Astrocyte (in vitro differentiated cells and primary cell): ENCODE measurements around the gene C14orf93.

Source experiments
- EZH2 ChIP-seq: IDR thresholded peaks from 2 replicates; pipeline ENCODE4 v1.6.1; 2012; ENCODE audit warnings: mild to moderate bottlenecking, low read length, inconsistent platforms; ENCODE audit not compliant: insufficient read depth
- TF ChIP-seq, protein P1 (sequence below): IDR thresholded peaks from 2 replicates; pipeline ENCODE4 v1.5.1; 2011; ENCODE audit warnings: low read depth, mild to moderate bottlenecking, inconsistent platforms, low read length, moderate library complexity; ENCODE audit not compliant: insufficient read depth

DNA sequence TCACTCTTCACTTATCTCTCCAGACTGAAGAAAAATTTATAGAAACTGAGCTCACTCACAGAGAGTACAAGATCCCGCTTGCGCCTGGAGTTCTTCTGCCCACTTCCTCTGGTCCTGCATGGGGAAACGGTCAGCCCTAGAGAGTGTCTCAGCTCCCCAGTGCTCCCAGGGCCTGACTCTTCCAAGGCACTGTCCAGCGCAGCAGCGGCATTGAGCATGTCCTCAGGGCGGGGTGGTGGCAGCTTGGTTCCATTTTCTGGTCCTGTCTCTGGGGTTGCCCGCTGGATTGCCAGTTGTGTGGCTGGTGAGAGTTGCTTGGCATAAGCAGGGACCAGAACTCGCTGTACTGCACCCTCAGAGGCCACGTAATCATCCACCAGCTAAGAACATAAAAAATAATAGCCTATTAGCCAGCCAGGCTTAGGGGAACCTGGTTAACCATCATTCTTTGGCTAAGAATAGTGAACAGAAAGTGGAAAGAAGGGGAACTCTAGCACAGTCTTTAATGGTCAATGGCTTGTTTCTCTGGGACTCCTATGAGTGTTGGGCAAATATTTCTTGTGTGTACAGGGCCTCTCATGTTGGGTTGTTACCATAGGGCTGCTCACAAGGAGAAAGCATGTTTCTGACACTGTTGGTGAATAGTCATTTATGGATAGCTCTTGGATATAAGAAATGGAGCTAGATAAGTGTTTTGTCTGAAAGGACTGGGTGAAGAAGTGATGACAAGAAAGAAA, 13.9 kb downstream of the C14orf93 start:
- TF ChIP-seq, protein P1, sequence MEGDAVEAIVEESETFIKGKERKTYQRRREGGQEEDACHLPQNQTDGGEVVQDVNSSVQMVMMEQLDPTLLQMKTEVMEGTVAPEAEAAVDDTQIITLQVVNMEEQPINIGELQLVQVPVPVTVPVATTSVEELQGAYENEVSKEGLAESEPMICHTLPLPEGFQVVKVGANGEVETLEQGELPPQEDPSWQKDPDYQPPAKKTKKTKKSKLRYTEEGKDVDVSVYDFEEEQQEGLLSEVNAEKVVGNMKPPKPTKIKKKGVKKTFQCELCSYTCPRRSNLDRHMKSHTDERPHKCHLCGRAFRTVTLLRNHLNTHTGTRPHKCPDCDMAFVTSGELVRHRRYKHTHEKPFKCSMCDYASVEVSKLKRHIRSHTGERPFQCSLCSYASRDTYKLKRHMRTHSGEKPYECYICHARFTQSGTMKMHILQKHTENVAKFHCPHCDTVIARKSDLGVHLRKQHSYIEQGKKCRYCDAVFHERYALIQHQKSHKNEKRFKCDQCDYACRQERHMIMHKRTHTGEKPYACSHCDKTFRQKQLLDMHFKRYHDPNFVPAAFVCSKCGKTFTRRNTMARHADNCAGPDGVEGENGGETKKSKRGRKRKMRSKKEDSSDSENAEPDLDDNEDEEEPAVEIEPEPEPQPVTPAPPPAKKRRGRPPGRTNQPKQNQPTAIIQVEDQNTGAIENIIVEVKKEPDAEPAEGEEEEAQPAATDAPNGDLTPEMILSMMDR, result no peak
- TF ChIP-seq EZH2, result no peak
